BE2C (cell line): ENCODE data around the gene FAM229A. TPM values are rescaled to one million over a fixed set of nuclear protein-coding genes. Genes with fewer than 3 reads are reported as not detected.

Experiments
- DNase-seq: peaks from one replicate; pipeline ENCODE4 v3.0.0-alpha.2; 2020
- H3K27me3 ChIP-seq: fragments of 250-450 bp; sonication (Bioruptor Pico); 2 replicates; pipeline ENCODE4 v1.5.1; 2020; ENCODE audit warnings: mild to moderate bottlenecking
- H3K36me3 ChIP-seq: fragments of 250-450 bp; sonication (Bioruptor Pico); 2 replicates; pipeline ENCODE4 v1.5.1; 2020; ENCODE audit warnings: mild to moderate bottlenecking
- H3K4me1 ChIP-seq: fragments of 250-450 bp; sonication (Bioruptor Pico); 2 replicates; pipeline ENCODE4 v1.5.1; 2020
- H3K4me3 ChIP-seq: 2 replicates; pipeline ENCODE4 v1.5.1; 2011; ENCODE audit warnings: low read depth, low read length
- H3K9me3 ChIP-seq: fragments of 250-450 bp; sonication (Bioruptor Pico); 2 replicates; pipeline ENCODE4 v1.5.1; 2020
- polyA plus RNA-seq: library from polyadenylated mRNA; unstranded; fragments of >200 nt; gene quantifications from one replicate; pipeline ENCODE4 v1.2.1, GENCODE V29; 2012; ENCODE audit warnings: low read depth, missing spikeins; ENCODE audit not compliant: insufficient read length, insufficient read depth
- TF ChIP-seq, protein P1 (sequence below): IDR thresholded peaks from 2 replicates; pipeline ENCODE4 v1.5.1; 2012; ENCODE audit warnings: mild to moderate bottlenecking, low read depth, low read length

The FAM229A gene, protein sequence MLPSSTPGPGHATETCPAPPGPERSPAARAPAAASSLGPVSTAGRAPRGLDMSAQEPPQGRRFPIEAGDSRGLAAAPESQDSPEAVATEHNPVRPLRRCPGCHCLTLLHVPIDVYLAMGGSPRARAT
- polyA plus RNA-seq = 4.2 TPM

DNA sequence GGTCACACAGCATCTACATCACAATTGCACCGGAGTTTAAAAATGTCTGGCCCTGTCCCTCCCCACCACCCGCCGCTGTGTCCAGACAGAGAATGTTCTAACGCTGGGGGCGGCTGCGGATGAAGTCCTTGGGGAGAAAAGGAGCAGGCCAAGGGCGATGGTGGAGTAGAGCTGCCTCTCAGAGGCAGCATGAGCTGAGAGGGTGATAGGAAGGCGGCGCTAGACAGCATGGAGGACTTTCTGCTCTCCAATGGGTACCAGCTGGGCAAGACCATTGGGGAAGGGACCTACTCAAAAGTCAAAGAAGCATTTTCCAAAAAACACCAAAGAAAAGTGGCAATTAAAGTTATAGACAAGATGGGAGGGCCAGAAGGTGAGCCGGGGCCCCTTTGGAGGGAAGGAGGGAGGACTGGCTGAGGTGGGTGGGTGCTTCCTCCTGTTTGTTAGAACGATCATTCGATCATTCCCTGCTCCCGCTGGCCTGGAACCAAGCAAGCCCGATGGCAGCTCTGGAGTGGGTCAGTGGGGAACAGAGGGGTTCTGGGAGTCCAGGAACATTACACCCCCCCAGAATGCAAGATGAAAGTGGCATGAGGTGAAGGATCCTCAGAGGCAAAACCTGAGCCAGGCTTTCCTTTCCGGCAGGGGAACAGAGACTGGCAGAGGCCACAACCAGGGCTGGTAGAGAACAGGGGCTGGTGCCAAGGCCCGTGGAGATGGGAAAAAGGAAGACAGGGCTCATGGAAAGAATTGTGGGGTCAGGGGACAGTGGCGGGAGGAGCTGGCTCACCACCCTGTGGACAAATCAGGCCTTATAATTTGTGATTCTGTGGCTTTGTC, at the start of gene FAM229A, which contains the start of gene TSSK3:
Gene FAM229A (minus strand): TSS at position 12 of the 840 bp plus-strand sequence. CDS start 394 bp downstream, outside the sequence.
Gene TSSK3 (plus strand): TSS at position 66 of the 840 bp plus-strand sequence. CDS start 163 bp downstream, at position 229.
- Histone ChIP-seq H3K9me3 (no peaks in the 10 kb centered on the region), H3K36me3 (no peaks in the 10 kb centered on the region), H3K27me3 (no peaks in the 10 kb centered on the region), H3K4me3 (peak within 1 kb of the TSS; percentile 35), H3K4me1 (no peaks in the 10 kb centered on the region)
- DNase-seq = no peak
- TF ChIP-seq, protein P1, sequence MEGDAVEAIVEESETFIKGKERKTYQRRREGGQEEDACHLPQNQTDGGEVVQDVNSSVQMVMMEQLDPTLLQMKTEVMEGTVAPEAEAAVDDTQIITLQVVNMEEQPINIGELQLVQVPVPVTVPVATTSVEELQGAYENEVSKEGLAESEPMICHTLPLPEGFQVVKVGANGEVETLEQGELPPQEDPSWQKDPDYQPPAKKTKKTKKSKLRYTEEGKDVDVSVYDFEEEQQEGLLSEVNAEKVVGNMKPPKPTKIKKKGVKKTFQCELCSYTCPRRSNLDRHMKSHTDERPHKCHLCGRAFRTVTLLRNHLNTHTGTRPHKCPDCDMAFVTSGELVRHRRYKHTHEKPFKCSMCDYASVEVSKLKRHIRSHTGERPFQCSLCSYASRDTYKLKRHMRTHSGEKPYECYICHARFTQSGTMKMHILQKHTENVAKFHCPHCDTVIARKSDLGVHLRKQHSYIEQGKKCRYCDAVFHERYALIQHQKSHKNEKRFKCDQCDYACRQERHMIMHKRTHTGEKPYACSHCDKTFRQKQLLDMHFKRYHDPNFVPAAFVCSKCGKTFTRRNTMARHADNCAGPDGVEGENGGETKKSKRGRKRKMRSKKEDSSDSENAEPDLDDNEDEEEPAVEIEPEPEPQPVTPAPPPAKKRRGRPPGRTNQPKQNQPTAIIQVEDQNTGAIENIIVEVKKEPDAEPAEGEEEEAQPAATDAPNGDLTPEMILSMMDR = no peak

DNA sequence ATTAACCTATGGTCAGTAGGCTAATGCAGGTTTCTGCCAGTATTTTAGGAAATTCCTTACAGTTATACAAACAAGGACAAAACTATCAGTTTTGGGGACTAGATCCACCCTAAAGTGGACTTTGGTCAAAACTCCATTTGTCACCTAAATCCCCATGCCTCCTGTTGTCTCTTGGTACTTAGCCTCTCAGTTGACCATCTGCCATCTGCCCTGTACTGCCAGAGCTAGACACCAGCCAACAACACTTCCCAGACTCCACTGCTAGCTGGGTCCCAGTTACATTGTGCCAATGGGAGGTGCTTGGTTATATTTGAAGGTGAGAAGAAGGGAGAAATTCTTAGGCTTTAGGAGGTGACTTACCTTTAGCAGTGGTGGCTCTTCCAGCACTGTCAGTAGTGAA, 49.0 kb upstream of the FAM229A start:
- H3K27me3 ChIP-seq = no peaks in the 10 kb centered on the region
- DNase-seq = no peak
- no peaks in the 10 kb centered on the region for H3K9me3 ChIP-seq
- H3K36me3 ChIP-seq = no peaks in the 10 kb centered on the region
- H3K4me1 ChIP-seq = no peaks in the 10 kb centered on the region
- TF ChIP-seq, protein P1 = no peak
- no peak overlapping the region for H3K4me3 ChIP-seq

DNA sequence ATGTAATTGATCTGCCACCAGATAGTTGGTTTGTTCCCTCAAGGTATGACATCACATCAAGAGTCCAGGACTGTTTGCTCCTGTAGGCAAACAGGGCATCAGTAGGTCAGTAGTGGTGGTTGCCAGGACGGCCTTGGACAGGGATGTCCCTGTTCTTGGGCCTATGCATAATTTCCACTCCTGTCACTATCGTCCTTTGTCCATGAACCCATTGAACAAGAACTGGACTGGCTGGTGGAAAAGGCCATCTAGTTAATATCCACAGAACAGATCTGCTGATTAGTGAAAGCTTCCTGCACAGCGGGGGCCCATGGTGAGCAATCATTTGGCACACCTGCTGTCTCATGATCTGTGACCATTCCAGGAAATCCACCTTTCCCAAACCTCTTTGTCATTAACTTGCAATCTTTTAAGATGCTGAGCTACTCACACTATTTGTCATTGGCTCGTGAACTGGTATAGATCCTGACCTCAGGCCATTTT, 44.4 kb upstream of the FAM229A start:
- Histone ChIP-seq H3K4me3 (no peak overlapping the region), H3K36me3 (no peaks in the 10 kb centered on the region), H3K4me1 (no peaks in the 10 kb centered on the region), H3K27me3 (no peaks in the 10 kb centered on the region), H3K9me3 (no peaks in the 10 kb centered on the region)
- no peak for DNase-seq
- TF ChIP-seq, protein P1 = no peak

DNA sequence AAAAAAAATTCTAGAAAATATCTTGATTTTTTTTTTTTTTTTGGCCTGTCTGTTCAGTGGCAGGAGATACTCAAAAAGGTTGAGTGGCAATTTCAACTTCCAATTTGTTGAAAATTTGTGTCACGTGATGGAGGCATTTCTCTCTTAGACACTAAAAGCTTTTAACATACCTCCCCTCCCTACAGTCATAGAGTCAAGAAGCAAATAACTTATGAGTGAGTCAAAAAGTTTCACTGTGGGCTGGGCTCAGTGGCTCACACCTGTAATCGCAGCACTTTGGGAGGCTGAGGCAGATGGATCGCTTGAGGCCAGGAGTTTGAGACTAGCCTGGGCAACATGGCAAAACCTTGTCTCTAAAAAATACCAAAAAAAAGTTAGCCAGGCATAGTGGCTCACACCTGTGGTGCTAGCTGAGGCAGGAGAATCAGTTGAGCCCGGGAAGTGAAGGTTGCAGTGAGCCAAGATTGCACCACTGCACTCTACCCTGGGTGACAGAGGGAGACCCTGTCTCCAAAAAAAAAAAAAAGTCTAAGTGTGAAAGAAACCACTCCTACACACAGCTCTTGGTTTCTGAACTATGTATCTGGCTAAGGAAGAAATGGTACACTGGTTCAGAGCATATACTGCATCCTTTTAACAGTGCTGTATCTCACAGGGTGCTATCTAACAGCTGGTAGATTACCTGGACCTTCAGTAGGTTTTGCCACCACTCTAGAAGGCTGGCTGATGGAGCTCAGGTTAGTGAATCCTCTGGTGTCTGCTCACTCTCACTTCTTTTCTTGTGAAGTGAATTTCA, 43.6 kb upstream of the FAM229A start:
- no peaks in the 10 kb centered on the region for H3K27me3 ChIP-seq
- H3K9me3 ChIP-seq = no peaks in the 10 kb centered on the region
- no peak overlapping the region for H3K4me3 ChIP-seq
- H3K36me3 ChIP-seq = no peaks in the 10 kb centered on the region
- no peak for DNase-seq
- TF ChIP-seq, protein P1 = no peak
- no peaks in the 10 kb centered on the region for H3K4me1 ChIP-seq

DNA sequence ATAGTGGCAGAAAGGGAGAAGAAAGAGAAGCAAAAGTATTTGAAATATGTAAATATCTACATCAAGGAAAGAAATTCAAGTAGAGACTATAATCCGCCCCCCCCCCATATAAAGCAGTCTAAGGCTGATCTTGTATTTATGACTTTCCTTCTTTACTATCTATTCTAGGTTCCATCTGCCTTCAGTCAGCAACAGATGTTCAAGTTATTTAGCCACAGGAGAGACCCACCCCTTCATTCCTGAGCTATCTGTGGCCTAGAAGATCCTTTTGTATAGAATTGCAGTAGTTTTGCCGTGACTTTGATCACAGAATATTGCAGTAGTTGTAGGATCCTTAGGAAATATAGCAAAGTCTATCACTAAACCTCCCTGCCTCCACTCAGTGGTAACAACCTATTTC, 42.7 kb upstream of the FAM229A start:
- TF ChIP-seq, protein P1 = no peak
- no peaks in the 10 kb centered on the region for H3K4me1 ChIP-seq
- H3K36me3 ChIP-seq = no peaks in the 10 kb centered on the region
- H3K4me3 ChIP-seq = no peak overlapping the region
- no peaks in the 10 kb centered on the region for H3K27me3 ChIP-seq
- no peaks in the 10 kb centered on the region for H3K9me3 ChIP-seq
- DNase-seq = no peak
